Measurements from ENCODE around the gene CCDC17. TPM values are rescaled to one million over a fixed set of nuclear protein-coding genes. Genes with fewer than 3 reads are reported as not detected.

The CCDC17 gene
- total and polyA plus RNA-seq, 2 of the 8 experiments (the other 6 are each of a cell fraction or from before 2014, with no cell fraction given), result 0.95 to 2.0 TPM

DNA sequence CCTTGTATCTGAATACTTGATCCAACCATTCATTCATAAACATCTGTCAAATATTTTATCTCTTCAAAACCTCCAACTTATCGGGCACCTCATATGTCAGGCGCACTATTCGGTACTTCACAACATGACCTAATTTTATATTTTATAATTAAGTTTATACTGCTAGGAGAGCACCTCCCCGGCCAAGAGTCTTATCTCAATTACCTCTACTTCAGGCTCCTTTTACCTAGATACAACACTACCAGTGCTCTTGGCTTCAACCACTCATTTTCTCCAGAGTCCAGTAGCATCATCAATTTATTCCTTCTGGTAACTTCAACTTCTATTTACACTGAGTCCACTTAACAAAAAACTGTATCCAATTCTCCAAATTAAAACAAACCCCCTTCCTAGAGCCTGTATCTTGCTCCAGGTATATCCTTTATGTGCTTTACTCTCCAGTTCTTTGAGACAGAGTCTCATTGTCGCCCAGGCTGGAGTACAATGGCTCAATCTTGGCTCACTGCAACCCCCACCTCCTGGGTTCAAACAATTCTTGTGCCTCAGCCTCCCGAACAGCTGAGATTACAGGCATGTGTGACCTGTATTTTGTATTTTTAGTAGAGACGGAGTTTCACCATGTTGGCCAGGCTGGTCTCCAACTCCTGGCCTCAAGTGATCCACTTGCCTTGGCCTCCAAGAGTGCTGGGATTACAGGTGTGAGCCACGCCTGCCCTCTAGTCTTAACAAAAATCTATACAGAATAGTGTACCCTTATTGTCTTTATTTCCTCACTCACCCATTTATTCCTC lies 43.7 kb upstream of the CCDC17 start:
- Histone ChIP-seq H2AFZ (ENCODE audit: low read length) (no peak overlapping the region), H4K5ac (ENCODE audit: insufficient read length, low read depth, low read length) (no peak overlapping the region), H3K9me3 (ENCODE audit: insufficient read depth in 2 of 2, low read depth in 1 of 2, low read length in 1 of 2) (no peaks in the 10 kb centered on the region), H2BK12ac (ENCODE audit: low read depth, low read length) (no peak overlapping the region), H3K18ac (ENCODE audit: extremely low read depth, low read length) (no peak overlapping the region), H3K56ac (replicated peaks; ENCODE audit: insufficient read length, low read depth, low read length) (no peak overlapping the region), H3K9ac (replicated peaks in 1 of 4; ENCODE audit: extremely low read depth in 1 of 4, low read depth in 3 of 4, low read length in 3 of 4) (no peak overlapping the region), H3K4me2 (ENCODE audit: insufficient read depth in 1 of 2, low read depth in 2 of 2, low read length in 2 of 2) (no peak overlapping the region), H2BK120ac (replicated peaks; ENCODE audit: low read depth, low read length) (no peak overlapping the region), H3K79me2 (ENCODE audit: control insufficient read depth in 1 of 2, insufficient read depth in 2 of 2, low read length in 2 of 2) (peaks cover 35 to 99% of the 10 kb centered on the region in 2 experiments), H3K27me3 (replicated peaks in 1 of 4; ENCODE audit: control insufficient read depth in 3 of 4, extremely low read depth in 1 of 4, insufficient read depth in 3 of 4, low read length in 3 of 4) (no peaks in the 10 kb centered on the region), H3K4me1 (replicated peaks in 1 of 4; ENCODE audit: control insufficient read depth in 3 of 4, insufficient read depth in 4 of 4, low read length in 3 of 4) (no peaks in the 10 kb centered on the region), H4K91ac (replicated peaks; ENCODE audit: insufficient read length, low read length) (no peak overlapping the region), H2AK5ac (ENCODE audit: low read depth, low read length) (no peak overlapping the region), H2BK5ac (ENCODE audit: low read depth, low read length) (no peak overlapping the region), H2BK15ac (ENCODE audit: low read length) (no peak overlapping the region), H3K79me1 (ENCODE audit: low read depth, low read length) (peaks cover 5% of the 10 kb centered on the region; the same call in 1 of the 2 replicates), H3K14ac (ENCODE audit: insufficient read length) (no peak overlapping the region), H3K23ac (ENCODE audit: insufficient read length) (no peak overlapping the region), H3K27ac (ENCODE audit: low read depth, low read length) (no peak overlapping the region), H3K4me3 (ENCODE audit: extremely low read depth in 1 of 4, insufficient read depth in 2 of 4, low read depth in 3 of 4, low read length in 4 of 4) (no peak overlapping the region), H3K36me3 (ENCODE audit: control insufficient read depth in 2 of 4, insufficient read depth in 4 of 4, low read length in 3 of 4) (no peaks in the 10 kb centered on the region; a peak in 2 of 8 replicates), H3K4ac (replicated peaks; ENCODE audit: insufficient read length, low read depth, low read length) (no peak overlapping the region), H4K8ac (ENCODE audit: extremely low read depth, insufficient read depth, low read length) (no peak overlapping the region), H3K23me2 (ENCODE audit: low read depth, low read length) (no peaks in the 10 kb centered on the region), H4K20me1 (replicated peaks in 1 of 2; ENCODE audit: control insufficient read depth in 1 of 2, insufficient read depth in 2 of 2, low read length in 2 of 2) (peaks cover 15 to 17% of the 10 kb centered on the region in 2 experiments), H2BK20ac (ENCODE audit: low read length) (no peak overlapping the region)
- ChIA-PET CTCF (ENCODE audit: partially characterized antibody) (no interaction called here), POLR2A (ENCODE audit: partially characterized antibody) (no interaction called here)
- 95% methylated on average over 8 of the region's 8 CpGs; no CpG with 5 or more reads in 1 of the 2 experiments for WGBS, 2 experiments (ENCODE audit: extremely low coverage in 1 of 2, insufficient coverage in 1 of 2, insufficient read length in 1 of 2, insufficient replicate concordance in 2 of 2, low coverage in 1 of 2, low lambda C conversion rate in 2 of 2, missing lambda C conversion rate in 1 of 2)
- TF ChIP-seq TAF1 (IDR thresholded peaks at IDR 0.05; ENCODE audit: low read depth, low read length) (no peak), SP4 (IDR thresholded peaks at IDR 0.05; ENCODE audit: low read length) (no peak), SP1 (IDR thresholded peaks at IDR 0.05; ENCODE audit: low read depth, low read length) (no peak), SIX5 (IDR thresholded peaks at IDR 0.05; ENCODE audit: low read depth, low read length) (no peak), RFX5 (IDR thresholded peaks at IDR 0.05; ENCODE audit: borderline replicate concordance, low read depth, low read length) (no peak), ASH2L (IDR thresholded peaks at IDR 0.05; ENCODE audit: low read length) (no peak), RBBP5 (IDR thresholded peaks at IDR 0.05; ENCODE audit: borderline replicate concordance, low read depth, low read length) (no peak), GABPA (IDR thresholded peaks at IDR 0.05; ENCODE audit: borderline replicate concordance, insufficient read depth, low read length) (no peak), CEBPB (IDR thresholded peaks at IDR 0.05; ENCODE audit: low read depth, low read length) (no peak), BRCA1 (IDR thresholded peaks at IDR 0.05; ENCODE audit: low read depth, low read length) (no peak), EGR1 (IDR thresholded peaks at IDR 0.05; ENCODE audit: borderline replicate concordance, low read depth, low read length) (no peak)
- no peak for DNase-seq (ENCODE audit: low read depth in 1 of 2, low spot score in 2 of 2)
- FAIRE-seq, result no peak
